Trophoblast cell (in vitro differentiated cells and primary cell): Measurements from ENCODE around the gene SND1.
A peak's percentile ranks its signal among the peaks of the same experiment; 100 is the strongest.

Experiments used
- DNase-seq, 2 donors: peaks; one replicate each; pipeline ENCODE4 v3.0.0-alpha.2; 2016
- H2AFZ ChIP-seq: 2 replicates; pipeline ENCODE4 v1.6.1; 2013; ENCODE audit warnings: low read length, moderate library complexity, mild to moderate bottlenecking; ENCODE audit not compliant: insufficient read depth, poor library complexity
- H2AK5ac ChIP-seq: 2 replicates; pipeline ENCODE4 v1.6.1; 2013; ENCODE audit warnings: mild to moderate bottlenecking, low read length
- H2BK120ac ChIP-seq: 2 replicates; pipeline ENCODE4 v1.6.1; 2013; ENCODE audit warnings: low read length, mild to moderate bottlenecking, moderate library complexity; ENCODE audit not compliant: insufficient read depth, poor library complexity
- H2BK12ac ChIP-seq: 2 replicates; pipeline ENCODE4 v1.6.1; 2013; ENCODE audit warnings: mild to moderate bottlenecking, low read length, moderate library complexity
- H2BK5ac ChIP-seq: 2 replicates; pipeline ENCODE4 v1.6.1; 2013; ENCODE audit warnings: low read length, low read depth, moderate library complexity, mild to moderate bottlenecking; ENCODE audit not compliant: poor library complexity
- H3K14ac ChIP-seq: 2 replicates; pipeline ENCODE4 v1.6.1; 2013; ENCODE audit warnings: mild to moderate bottlenecking, low read length
- H3K18ac ChIP-seq: 2 replicates; pipeline ENCODE4 v1.6.1; 2013; ENCODE audit warnings: mild to moderate bottlenecking, low read length
- H3K23ac ChIP-seq: 2 replicates; pipeline ENCODE4 v1.6.1; 2013; ENCODE audit warnings: low read length
- H3K27ac ChIP-seq: 2 replicates; pipeline ENCODE4 v1.5.1; 2013; ENCODE audit warnings: low read depth, mild to moderate bottlenecking, inconsistent platforms, low read length, moderate library complexity
- H3K27me3 ChIP-seq: 2 replicates; pipeline ENCODE4 v1.6.1; 2013; ENCODE audit warnings: inconsistent platforms, mild to moderate bottlenecking, low read length, moderate library complexity; ENCODE audit not compliant: insufficient read depth
- H3K36me3 ChIP-seq, 2 experiments: 1 replicate in 1 of 2; 2 replicates in 1 of 2; pipeline ENCODE4 v1.6.1; 2013; ENCODE audit warnings: low read length in 2 of 2, mild to moderate bottlenecking in 2 of 2, moderate library complexity in 1 of 2; ENCODE audit not compliant: insufficient read depth in 2 of 2, control insufficient read depth in 1 of 2
- H3K4ac ChIP-seq: 2 replicates; pipeline ENCODE4 v1.6.1; 2013; ENCODE audit warnings: low read depth, mild to moderate bottlenecking, low read length, moderate library complexity
- H3K4me1 ChIP-seq, 2 experiments: 1 replicate in 1 of 2; 2 replicates in 1 of 2; pipeline ENCODE4 v1.6.1; 2013; ENCODE audit warnings: low read length in 2 of 2, mild to moderate bottlenecking in 2 of 2, moderate library complexity in 1 of 2; ENCODE audit not compliant: insufficient read depth in 2 of 2, control insufficient read depth in 1 of 2
- H3K4me2 ChIP-seq: 2 replicates; pipeline ENCODE4 v1.6.1; 2013; ENCODE audit warnings: inconsistent platforms, mild to moderate bottlenecking, low read length, moderate library complexity
- H3K4me3 ChIP-seq: 2 replicates; pipeline ENCODE4 v1.5.1; 2013; ENCODE audit warnings: mild to moderate bottlenecking, low read depth, low read length, inconsistent platforms
- H3K79me1 ChIP-seq: one replicate; pipeline ENCODE4 v1.6.1; 2013; ENCODE audit warnings: low read length
- H3K79me2 ChIP-seq: 2 replicates; pipeline ENCODE4 v1.6.1; 2013; ENCODE audit warnings: low read length, mild to moderate bottlenecking; ENCODE audit not compliant: control insufficient read depth, insufficient read depth, poor library complexity
- H3K9ac ChIP-seq: 2 replicates; pipeline ENCODE4 v1.6.1; 2013; ENCODE audit warnings: mild to moderate bottlenecking, low read length
- H3K9me3 ChIP-seq: 2 replicates; pipeline ENCODE4 v1.6.1; 2013; ENCODE audit warnings: low read depth, mild to moderate bottlenecking, control low read depth, inconsistent platforms, low read length; ENCODE audit not compliant: insufficient read depth
- H4K12ac ChIP-seq: 2 replicates; pipeline ENCODE4 v1.6.1; 2013; ENCODE audit warnings: low read depth, mild to moderate bottlenecking, low read length, moderate library complexity
- H4K8ac ChIP-seq: 2 replicates; pipeline ENCODE4 v1.6.1; 2013; ENCODE audit warnings: low read depth, mild to moderate bottlenecking, low read length, moderate library complexity
- H4K91ac ChIP-seq: one replicate; pipeline ENCODE4 v1.6.1; 2013; ENCODE audit warnings: low read depth, mild to moderate bottlenecking, low read length, moderate library complexity
- WGBS: extraction: QIAGEN DNeasy Blood & Tissue Kit; methylation state at CpG from one replicate; pipeline ENCODE4 v1.1.7; 2013; ENCODE audit warnings: missing lambda C conversion rate; ENCODE audit not compliant: insufficient read length, insufficient coverage; ENCODE audit errors: extremely low coverage; 5-methylcytosine and 5-hydroxymethylcytosine counted together

SND1 gene

DNA sequence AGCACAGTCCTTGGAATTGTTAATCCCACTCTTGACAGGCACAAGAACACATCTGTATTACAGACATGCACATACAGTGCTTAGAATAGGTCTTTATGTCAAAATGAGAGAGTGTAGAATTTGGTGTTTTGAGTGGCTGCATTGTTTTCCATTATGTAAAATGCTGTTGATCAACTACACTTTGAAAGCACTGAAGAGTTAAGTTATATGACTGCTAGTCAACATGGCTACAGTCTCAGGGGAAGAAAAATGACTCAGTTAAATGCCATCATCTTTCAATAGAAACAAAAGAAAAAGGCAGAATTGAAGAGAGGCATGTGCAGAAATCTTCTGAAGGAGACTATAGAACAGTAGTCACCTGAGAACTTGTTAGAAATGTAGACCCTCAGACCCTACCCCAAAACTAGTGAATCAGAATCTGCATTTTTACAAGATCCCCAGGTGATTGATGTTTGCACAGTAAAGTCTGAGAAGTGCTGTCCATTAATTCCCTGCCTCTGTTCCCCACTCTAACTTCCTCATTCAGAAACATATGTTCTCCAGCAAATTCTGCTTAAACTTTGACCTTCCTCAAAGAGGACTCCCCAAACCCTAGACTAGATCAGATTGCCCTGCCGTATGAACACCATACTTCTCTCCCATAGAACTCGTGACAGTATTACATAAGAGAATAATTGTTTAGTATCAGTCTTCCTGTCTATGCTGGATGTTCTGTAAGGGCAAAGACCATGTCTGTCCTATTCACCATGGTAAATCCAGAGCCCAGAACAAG is 16.0 kb downstream of the SND1 start:
- Histone ChIP-seq H2BK120ac (no peak overlapping the region), H3K4me2 (no peak overlapping the region), H3K36me3 (peaks cover 10 to 14% of the 10 kb centered on the region in 2 experiments), H3K18ac (no peak overlapping the region), H4K8ac (no peak overlapping the region), H3K79me1 (no peaks in the 10 kb centered on the region), H2BK12ac (no peak overlapping the region), H3K9ac (no peak overlapping the region), H4K12ac (no peak overlapping the region), H3K4me3 (no peak overlapping the region), H3K27ac (no peak overlapping the region), H3K14ac (no peak overlapping the region), H4K91ac (no peak overlapping the region), H3K4ac (peak overlapping the region; percentile 25), H3K9me3 (no peaks in the 10 kb centered on the region), H3K4me1 (no peaks in the 10 kb centered on the region), H3K27me3 (no peaks in the 10 kb centered on the region), H2AFZ (no peak overlapping the region), H2AK5ac (no peak overlapping the region), H2BK5ac (no peak overlapping the region), H3K23ac (no peak overlapping the region), H3K79me2 (peaks cover 17% of the 10 kb centered on the region)
- no CpG with 5 or more reads among the region's 2 CpGs for WGBS
- no peak for DNase-seq

DNA sequence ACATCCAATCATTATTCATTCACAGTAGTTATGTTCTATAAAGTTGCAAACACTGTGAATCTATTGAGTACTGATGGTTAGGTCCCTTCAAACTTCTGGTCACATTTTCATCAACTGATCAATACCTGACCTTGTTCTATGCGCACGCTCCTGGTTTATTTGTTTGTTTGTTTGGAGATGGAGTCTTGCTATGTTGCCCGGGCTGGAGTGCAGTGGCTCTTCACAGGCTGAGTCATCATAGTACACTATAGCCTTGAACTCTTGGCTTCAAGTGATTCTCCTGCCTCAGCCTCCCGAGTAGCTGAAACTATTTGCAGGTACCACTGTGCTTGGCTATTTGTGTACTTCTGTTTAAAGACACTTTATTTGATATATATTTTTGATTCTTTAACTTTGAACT is 19.3 kb downstream of the SND1 start:
- H2AFZ ChIP-seq = no peak overlapping the region
- H3K27me3 ChIP-seq = no peaks in the 10 kb centered on the region
- H3K4me1 ChIP-seq = peaks cover 0 to 5% of the 10 kb centered on the region in 2 experiments
- no peak overlapping the region for H4K12ac ChIP-seq
- no peak overlapping the region for H2BK12ac ChIP-seq
- no peak overlapping the region for H4K91ac ChIP-seq
- no peak overlapping the region for H3K23ac ChIP-seq
- DNase-seq = no peak
- no peak overlapping the region for H3K18ac ChIP-seq
- no peak overlapping the region for H3K27ac ChIP-seq
- H2AK5ac ChIP-seq = no peak overlapping the region
- peaks cover 2% of the 10 kb centered on the region for H3K79me2 ChIP-seq
- H2BK5ac ChIP-seq = no peak overlapping the region
- no peaks in the 10 kb centered on the region for H3K9me3 ChIP-seq
- H3K36me3 ChIP-seq = peaks cover 7 to 11% of the 10 kb centered on the region in 2 experiments
- H3K79me1 ChIP-seq = no peaks in the 10 kb centered on the region
- no CpG with 5 or more reads among the region's 4 CpGs for WGBS
- no peak overlapping the region for H4K8ac ChIP-seq
- H3K9ac ChIP-seq = no peak overlapping the region
- H3K14ac ChIP-seq = no peak overlapping the region
- H2BK120ac ChIP-seq = no peak overlapping the region
- no peak overlapping the region for H3K4me3 ChIP-seq
- H3K4ac ChIP-seq = no peak overlapping the region
- no peak overlapping the region for H3K4me2 ChIP-seq

GRCh38 chr7:127673902-127674301 is 21.9 kb downstream of the SND1 start:
- H3K36me3 ChIP-seq = peaks cover 6 to 9% of the 10 kb centered on the region in 2 experiments
- H4K91ac ChIP-seq = no peak overlapping the region
- peaks cover 0 to 8% of the 10 kb centered on the region in 2 experiments for H3K4me1 ChIP-seq
- H3K23ac ChIP-seq = no peak overlapping the region
- no peaks in the 10 kb centered on the region for H3K27me3 ChIP-seq
- H2BK120ac ChIP-seq = no peak overlapping the region
- no peak overlapping the region for H2BK5ac ChIP-seq
- no CpG with 5 or more reads among the region's 3 CpGs for WGBS
- H2BK12ac ChIP-seq = no peak overlapping the region
- H4K8ac ChIP-seq = no peak overlapping the region
- peak overlapping the region; percentile 31 for H3K4me2 ChIP-seq
- H3K79me1 ChIP-seq = no peaks in the 10 kb centered on the region
- H2AFZ ChIP-seq = no peak overlapping the region
- peak in 1 of 2 donors; percentile 33 for DNase-seq
- H3K18ac ChIP-seq = no peak overlapping the region
- no peak overlapping the region for H3K27ac ChIP-seq
- no peak overlapping the region for H3K4ac ChIP-seq
- no peaks in the 10 kb centered on the region for H3K9me3 ChIP-seq
- no peak overlapping the region for H2AK5ac ChIP-seq
- H4K12ac ChIP-seq = no peak overlapping the region
- H3K9ac ChIP-seq = no peak overlapping the region
- no peaks in the 10 kb centered on the region for H3K79me2 ChIP-seq
- no peak overlapping the region for H3K4me3 ChIP-seq
- no peak overlapping the region for H3K14ac ChIP-seq

DNA sequence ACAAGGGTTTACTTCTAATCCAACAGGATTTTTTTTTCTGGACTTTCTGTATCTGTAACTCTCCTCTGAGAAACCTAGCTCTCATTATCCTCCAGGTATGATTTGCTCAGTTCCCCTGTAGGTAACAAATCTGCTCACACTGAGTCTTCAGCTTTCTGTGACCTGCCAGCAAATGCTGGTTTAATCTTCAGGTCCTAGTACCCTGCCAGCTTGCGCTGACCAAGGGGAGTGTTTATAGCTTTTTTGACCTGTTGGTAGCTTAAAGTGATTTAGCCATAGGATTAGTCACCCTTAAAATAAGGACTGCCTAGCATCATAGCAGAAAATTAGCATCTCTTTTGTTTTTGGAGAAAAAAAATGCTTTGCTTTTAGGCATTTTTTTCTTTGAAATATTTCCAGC is 22.4 kb downstream of the SND1 start:
- no peak overlapping the region for H3K4me2 ChIP-seq
- H3K36me3 ChIP-seq = peaks cover 6 to 7% of the 10 kb centered on the region in 2 experiments
- H4K8ac ChIP-seq = no peak overlapping the region
- H4K12ac ChIP-seq = no peak overlapping the region
- H3K9ac ChIP-seq = no peak overlapping the region
- H3K79me1 ChIP-seq = no peaks in the 10 kb centered on the region
- no peak overlapping the region for H2BK12ac ChIP-seq
- H4K91ac ChIP-seq = no peak overlapping the region
- H3K4ac ChIP-seq = no peak overlapping the region
- peaks cover 0 to 8% of the 10 kb centered on the region in 2 experiments for H3K4me1 ChIP-seq
- H3K23ac ChIP-seq = no peak overlapping the region
- no peaks in the 10 kb centered on the region for H3K9me3 ChIP-seq
- H3K14ac ChIP-seq = no peak overlapping the region
- H3K18ac ChIP-seq = no peak overlapping the region
- WGBS = no CpG with 5 or more reads among the region's 1 CpG
- H2BK5ac ChIP-seq = no peak overlapping the region
- no peak overlapping the region for H2AK5ac ChIP-seq
- H3K4me3 ChIP-seq = no peak overlapping the region
- no peaks in the 10 kb centered on the region for H3K27me3 ChIP-seq
- no peak overlapping the region for H2AFZ ChIP-seq
- no peak overlapping the region for H2BK120ac ChIP-seq
- no peak for DNase-seq
- H3K79me2 ChIP-seq = no peaks in the 10 kb centered on the region
- no peak overlapping the region for H3K27ac ChIP-seq
